GM19035 (cell line): ENCODE measurements around the gene SLC16A2.

Experiments
- ATAC-seq: cut with Tn5 transposase; IDR thresholded peaks from one replicate; pipeline ENCODE4 v1.9.1; 2021; ENCODE audit not compliant: unreplicated experiment

Gene SLC16A2

GRCh38 chrX:74421036-74421739, at the start of gene SLC16A2:
TSS of gene SLC16A2 (plus strand) at chrX:74421493. CDS start at chrX:74421638, 145 bp downstream.
- peak; percentile 54 for ATAC-seq

- ATAC-seq = no peak
Measured at GRCh38 chrX:74372272-74372671, 49.0 kb upstream of the SLC16A2 start.

- ATAC-seq = no peak
Measured at GRCh38 chrX:74377282-74377681, 44.0 kb upstream of the SLC16A2 start.

- peak; percentile 58 for ATAC-seq
Measured at GRCh38 chrX:74382613-74383012, 38.7 kb upstream of the SLC16A2 start.

- no peak for ATAC-seq
Measured at GRCh38 chrX:74383611-74384010, 37.7 kb upstream of the SLC16A2 start.

GRCh38 chrX:74389016-74389722, 32.1 kb upstream of the SLC16A2 start:
- no peak for ATAC-seq

GRCh38 chrX:74395556-74395955, 25.7 kb upstream of the SLC16A2 start:
- ATAC-seq = no peak

GRCh38 chrX:74405973-74406489, 15.3 kb upstream of the SLC16A2 start:
- ATAC-seq = no peak

GRCh38 chrX:74408304-74408703, 13.0 kb upstream of the SLC16A2 start:
- ATAC-seq = no peak

GRCh38 chrX:74419864-74420195, 1.5 kb upstream of the SLC16A2 start:
- no peak for ATAC-seq

- ATAC-seq = no peak
Measured at GRCh38 chrX:74420196-74421035, 877 bp upstream of the SLC16A2 start.

- peak; percentile 30 for ATAC-seq
Measured at GRCh38 chrX:74421740-74422352, 553 bp downstream of the SLC16A2 start.

- no peak for ATAC-seq
Measured at GRCh38 chrX:74422576-74423288, 1.4 kb downstream of the SLC16A2 start.

GRCh38 chrX:74423289-74423998, 2.2 kb downstream of the SLC16A2 start:
- ATAC-seq = no peak

GRCh38 chrX:74426071-74426470, 4.8 kb downstream of the SLC16A2 start:
- no peak for ATAC-seq

- no peak for ATAC-seq
Measured at GRCh38 chrX:74426615-74427014, 5.3 kb downstream of the SLC16A2 start.

- ATAC-seq = no peak
Measured at GRCh38 chrX:74431797-74432196, 10.5 kb downstream of the SLC16A2 start.

GRCh38 chrX:74434336-74434735, 13.0 kb downstream of the SLC16A2 start:
- no peak for ATAC-seq

- ATAC-seq = no peak
Measured at GRCh38 chrX:74437530-74437929, 16.2 kb downstream of the SLC16A2 start.

- ATAC-seq = no peak
Measured at GRCh38 chrX:74438764-74439163, 17.5 kb downstream of the SLC16A2 start.
